ENCODE data around the gene MADCAM1.

- no peak for TF ChIP-seq CTCF (IDR thresholded peaks at IDR 0.05)
- TF ChIP-seq POLR2A (IDR thresholded peaks at IDR 0.05): no peak
- no peak for TF ChIP-seq POLR2AphosphoS5 (IDR thresholded peaks at IDR 0.05)
Observed at GRCh38 chr19:456547-457110, 39.7 kb upstream of the MADCAM1 start.
